ENCODE measurements around the gene NBDY.

NBDY gene

DNA sequence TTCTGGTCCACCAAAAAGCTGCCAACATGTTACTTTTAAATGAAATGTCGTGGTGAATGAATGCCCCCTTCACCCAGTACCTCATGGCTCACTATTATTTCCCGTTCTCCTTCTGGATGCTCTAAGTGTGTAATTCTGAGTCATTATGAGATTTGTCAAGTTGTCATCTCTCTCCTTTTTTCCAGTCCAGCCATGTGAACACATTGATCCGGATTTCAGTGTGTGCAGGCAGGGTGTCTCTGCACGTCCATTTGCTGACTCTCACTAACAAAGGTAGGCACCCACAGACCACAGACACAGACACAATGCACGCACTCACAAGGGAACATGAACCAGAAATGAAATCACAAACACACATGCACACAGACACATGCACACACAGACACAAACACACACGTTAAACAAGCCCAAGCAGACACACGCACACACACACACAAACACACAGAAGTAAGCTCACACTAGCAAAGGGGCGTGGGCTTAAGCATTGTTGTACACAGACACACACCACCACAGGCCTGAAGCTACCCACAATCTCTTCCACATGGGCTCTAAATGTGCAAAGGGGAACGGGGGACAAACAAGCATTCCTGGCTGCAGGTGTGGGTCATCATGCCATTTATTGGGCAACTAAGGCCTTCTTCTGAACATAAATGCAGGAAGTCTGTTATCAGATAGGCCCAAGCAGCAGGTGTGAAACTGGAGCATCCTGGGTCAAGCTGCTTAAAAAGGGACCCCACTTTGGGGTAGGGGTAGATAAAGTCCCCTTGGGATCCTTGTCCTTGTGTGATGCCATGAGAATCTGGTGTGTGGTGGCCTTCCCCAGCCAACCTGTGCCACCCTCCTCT is 58.1 kb downstream of the NBDY start:
- peak overlapping the region; percentile 38 for H3K27ac Mint-ChIP-seq
- no peak overlapping the region for H3K4me3 Mint-ChIP-seq
- H3K4me1 Mint-ChIP-seq (ENCODE audit: low read depth): peaks cover 83% of the 10 kb centered on the region
- intact Hi-C loops (cut with micrococcal nuclease): no loop called here
- peaks cover 51% of the 10 kb centered on the region for H3K36me3 Mint-ChIP-seq (ENCODE audit: low read depth)
- H3K9me3 Mint-ChIP-seq: peaks cover 6% of the 10 kb centered on the region
- no peaks in the 10 kb centered on the region for H3K27me3 Mint-ChIP-seq

DNA sequence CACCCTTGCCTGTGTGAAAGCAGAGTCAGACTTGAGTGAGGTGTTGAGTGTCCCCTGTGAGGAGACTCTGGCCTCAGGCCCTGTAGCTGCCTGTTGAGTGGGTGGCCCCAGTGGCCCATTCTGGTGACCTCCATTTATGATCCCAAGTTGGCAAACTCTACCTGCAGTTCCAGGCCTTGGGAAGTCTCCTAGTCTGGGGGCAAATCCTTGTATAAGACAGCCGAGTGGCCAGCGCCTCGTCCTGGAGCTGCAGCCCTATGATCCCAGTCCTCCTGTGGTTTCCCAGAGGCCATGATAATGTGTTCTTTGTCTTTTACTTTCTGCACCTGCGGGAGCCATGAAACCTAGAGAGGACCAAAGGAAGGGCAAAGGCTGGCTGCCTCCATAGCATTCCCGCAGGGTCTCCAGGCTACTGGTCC is 58.7 kb downstream of the NBDY start:
- no peak overlapping the region for H3K27ac Mint-ChIP-seq
- no peaks in the 10 kb centered on the region for H3K27me3 Mint-ChIP-seq
- H3K36me3 Mint-ChIP-seq (ENCODE audit: low read depth): peaks cover 47% of the 10 kb centered on the region
- intact Hi-C loops (cut with micrococcal nuclease): no loop called here
- H3K4me1 Mint-ChIP-seq (ENCODE audit: low read depth): peaks cover 83% of the 10 kb centered on the region
- H3K9me3 Mint-ChIP-seq: peaks cover 2% of the 10 kb centered on the region
- no peak overlapping the region for H3K4me3 Mint-ChIP-seq

DNA sequence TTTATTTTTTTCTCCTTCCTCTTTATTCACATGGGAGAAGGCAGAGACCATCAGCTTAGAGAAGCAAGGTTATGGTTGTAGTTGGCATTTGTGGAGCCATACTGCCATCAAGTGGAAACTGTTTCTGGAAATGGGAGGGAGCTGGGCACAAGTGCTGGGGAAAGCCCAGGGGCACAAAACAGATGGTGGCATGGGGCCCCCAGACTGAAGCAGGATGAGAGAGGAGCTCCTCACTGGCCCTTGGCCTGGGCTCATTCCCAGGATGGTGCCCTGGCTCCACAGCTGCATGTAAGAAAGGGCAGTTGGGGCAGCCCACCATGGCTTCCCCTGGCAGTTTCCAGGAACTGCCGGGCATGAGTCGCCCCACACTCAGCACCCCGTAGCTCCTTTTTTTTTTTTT is 59.2 kb downstream of the NBDY start:
- H3K9me3 Mint-ChIP-seq: no peaks in the 10 kb centered on the region
- no peak overlapping the region for H3K4me3 Mint-ChIP-seq
- peaks cover 80% of the 10 kb centered on the region for H3K4me1 Mint-ChIP-seq (ENCODE audit: low read depth)
- H3K27ac Mint-ChIP-seq: no peak overlapping the region
- H3K36me3 Mint-ChIP-seq (ENCODE audit: low read depth): peaks cover 42% of the 10 kb centered on the region
- intact Hi-C loops (cut with micrococcal nuclease): no loop called here
- H3K27me3 Mint-ChIP-seq: no peaks in the 10 kb centered on the region

DNA sequence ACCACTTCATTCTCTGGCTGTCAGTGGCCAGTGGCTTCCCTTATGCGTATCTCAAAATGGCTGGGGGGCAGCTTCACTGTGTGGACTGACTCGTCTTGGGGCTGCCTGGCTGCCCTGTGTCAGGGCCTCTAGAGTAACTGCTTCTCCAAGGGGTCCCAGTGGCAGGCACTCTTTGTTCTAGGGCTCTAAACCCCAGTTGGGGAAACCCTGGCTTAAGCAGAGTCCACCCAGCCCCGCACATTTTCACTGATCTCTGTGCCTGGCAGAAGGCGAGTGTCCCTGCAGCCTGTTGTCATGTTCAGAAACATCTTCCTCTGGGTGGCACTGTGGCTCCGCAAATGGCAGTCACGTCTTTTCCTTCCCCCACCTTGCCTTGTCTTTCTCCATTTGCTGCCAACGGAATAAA is 59.7 kb downstream of the NBDY start:
- Mint-ChIP-seq H3K9me3 (no peaks in the 10 kb centered on the region), H3K36me3 (ENCODE audit: low read depth) (peaks cover 38% of the 10 kb centered on the region), H3K27me3 (no peaks in the 10 kb centered on the region), H3K27ac (no peak overlapping the region), H3K4me3 (no peak overlapping the region), H3K4me1 (ENCODE audit: low read depth) (peaks cover 78% of the 10 kb centered on the region)
- intact Hi-C loops (cut with micrococcal nuclease): no loop called here

DNA sequence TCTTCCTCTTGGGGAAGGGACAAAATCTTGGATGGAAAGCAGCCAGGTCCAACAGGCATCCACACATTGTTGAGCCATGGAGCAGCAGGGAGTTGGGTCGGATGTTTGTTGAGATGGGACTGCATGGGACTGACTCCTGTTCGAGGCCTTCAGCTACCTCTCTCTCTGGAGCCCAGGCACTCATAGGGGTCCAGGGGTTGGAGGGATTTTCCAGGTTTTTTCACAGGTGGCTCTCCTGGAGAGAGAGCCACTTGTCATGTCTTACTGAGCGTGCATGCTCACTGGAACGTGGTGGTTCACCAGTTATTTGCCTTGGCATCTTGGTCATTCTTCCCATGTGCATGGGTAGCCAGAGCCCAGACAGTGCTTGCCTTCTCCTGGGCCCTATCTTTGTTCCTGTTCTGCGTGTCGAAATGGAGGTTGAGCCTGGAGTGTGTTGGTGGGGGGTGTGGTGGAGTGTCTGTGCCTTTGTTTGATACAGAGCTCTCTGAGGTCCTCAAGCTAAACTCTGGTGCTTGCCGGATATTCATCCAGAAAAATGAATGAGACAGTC is 60.6 kb downstream of the NBDY start:
- H3K4me3 Mint-ChIP-seq: no peak overlapping the region
- H3K27ac Mint-ChIP-seq: no peak overlapping the region
- H3K9me3 Mint-ChIP-seq: no peaks in the 10 kb centered on the region
- peaks cover 74% of the 10 kb centered on the region for H3K4me1 Mint-ChIP-seq (ENCODE audit: low read depth)
- no peaks in the 10 kb centered on the region for H3K27me3 Mint-ChIP-seq
- H3K36me3 Mint-ChIP-seq (ENCODE audit: low read depth): peaks cover 44% of the 10 kb centered on the region
- intact Hi-C loops (cut with micrococcal nuclease): no loop called here

DNA sequence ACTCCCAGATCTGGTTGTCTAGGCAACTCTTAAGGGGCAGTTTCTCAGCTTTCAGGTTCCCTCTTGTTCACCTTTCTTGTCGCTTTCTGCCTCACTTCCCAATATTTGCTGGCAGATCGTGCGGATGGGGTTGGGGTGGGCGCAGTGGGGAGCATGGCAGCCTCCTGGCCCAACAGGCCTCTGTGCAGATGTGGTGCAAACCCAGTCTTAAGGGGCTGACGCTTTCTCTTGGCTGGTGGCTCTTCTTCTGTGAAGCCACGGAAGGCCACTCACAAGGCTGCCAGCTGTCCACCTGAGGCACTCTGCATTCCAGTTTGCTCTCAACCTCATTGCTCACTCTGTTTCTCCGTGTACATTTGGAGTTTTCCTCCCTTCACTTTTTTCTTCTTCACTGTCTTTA is 61.7 kb downstream of the NBDY start:
- Mint-ChIP-seq H3K27ac (peak overlapping the region; percentile 81), H3K4me1 (ENCODE audit: low read depth) (peaks cover 65% of the 10 kb centered on the region), H3K27me3 (no peaks in the 10 kb centered on the region), H3K4me3 (peak overlapping the region; percentile 30), H3K9me3 (no peaks in the 10 kb centered on the region), H3K36me3 (ENCODE audit: low read depth) (peaks cover 52% of the 10 kb centered on the region)
- intact Hi-C loops (cut with micrococcal nuclease): no loop called here

DNA sequence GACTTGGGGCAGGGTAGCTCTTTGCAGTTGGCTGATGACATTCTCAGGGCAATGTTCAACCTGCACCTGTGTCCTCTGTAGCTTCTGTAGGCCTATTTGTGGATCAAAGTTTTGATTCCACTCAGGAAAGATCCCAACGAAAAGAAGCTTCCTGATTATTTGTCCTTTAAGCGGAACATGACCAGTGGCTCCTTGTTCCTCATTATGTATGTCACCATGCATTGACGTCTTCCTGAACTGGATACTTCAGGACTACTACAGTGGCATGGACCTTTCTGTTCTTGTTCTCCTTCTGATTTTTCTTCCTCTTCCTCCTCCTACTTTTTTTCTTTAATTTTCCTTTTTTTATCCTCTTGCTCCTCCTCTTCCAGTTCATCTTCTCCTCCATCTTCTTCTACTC is 62.4 kb downstream of the NBDY start:
- intact Hi-C loops (cut with micrococcal nuclease): no loop called here
- no peaks in the 10 kb centered on the region for H3K9me3 Mint-ChIP-seq
- H3K4me3 Mint-ChIP-seq: peak overlapping the region; percentile 30
- peaks cover 59% of the 10 kb centered on the region for H3K36me3 Mint-ChIP-seq (ENCODE audit: low read depth)
- peak overlapping the region; percentile 81 for H3K27ac Mint-ChIP-seq
- H3K4me1 Mint-ChIP-seq (ENCODE audit: low read depth): peaks cover 65% of the 10 kb centered on the region
- H3K27me3 Mint-ChIP-seq: no peaks in the 10 kb centered on the region

DNA sequence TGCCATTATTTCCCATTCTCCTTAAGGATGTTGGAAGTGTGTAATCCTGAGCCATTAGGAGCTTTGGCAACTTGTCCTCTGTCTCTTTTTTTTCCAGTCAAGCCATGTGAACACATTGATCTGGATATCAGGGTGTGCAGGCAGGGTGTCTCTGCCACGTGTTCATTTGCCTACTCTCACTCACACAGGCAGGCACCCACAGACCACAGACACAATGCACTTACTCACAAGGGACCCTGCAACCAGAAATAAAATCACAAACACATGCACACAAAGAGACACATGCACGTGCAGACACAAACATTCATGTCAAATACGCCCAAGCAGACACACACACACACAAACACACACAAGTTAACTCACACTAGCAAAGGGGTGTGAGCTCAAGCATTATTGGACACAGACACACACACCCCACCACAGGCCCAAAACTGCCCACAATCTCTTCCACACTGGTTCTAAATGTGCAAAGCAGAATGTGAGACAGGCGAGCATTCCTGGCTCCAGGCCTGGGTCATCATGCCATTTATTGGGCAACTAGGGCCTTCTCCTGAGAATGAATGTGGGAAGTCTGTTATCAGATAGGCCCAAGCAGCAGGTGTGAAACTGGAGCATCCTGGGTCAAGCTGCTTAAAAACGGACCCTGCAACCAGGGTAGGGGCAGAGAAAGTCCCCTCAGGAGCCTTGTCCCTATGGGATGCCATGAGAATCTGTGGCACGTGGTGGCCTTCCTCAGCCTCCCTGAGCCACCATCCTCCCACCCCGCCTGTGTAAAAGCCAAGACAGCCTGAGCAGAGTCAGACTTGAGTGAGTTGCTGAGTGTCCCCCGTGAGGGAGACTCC is 63.4 kb downstream of the NBDY start:
- H3K27ac Mint-ChIP-seq: peak overlapping the region; percentile 81

DNA sequence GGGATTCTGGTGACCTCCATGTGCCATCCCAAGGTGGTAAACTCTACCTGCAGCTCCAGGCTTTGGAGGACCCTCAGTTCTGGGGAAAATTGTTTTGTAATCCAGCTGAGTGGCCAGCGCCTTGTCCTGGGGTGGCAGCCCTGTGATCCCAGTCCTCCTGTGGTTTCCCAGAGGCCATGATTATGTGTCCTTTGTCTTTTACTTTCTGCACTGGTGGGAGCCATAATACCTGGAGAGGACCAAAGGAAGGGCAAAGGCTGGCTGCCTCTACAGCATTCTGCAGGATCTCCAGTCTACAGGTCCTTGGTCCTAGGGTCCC is 64.0 kb downstream of the NBDY start:
- Mint-ChIP-seq H3K9me3 (peaks cover 11% of the 10 kb centered on the region), H3K27ac (no peak overlapping the region), H3K4me1 (ENCODE audit: low read depth) (peaks cover 65% of the 10 kb centered on the region), H3K27me3 (no peaks in the 10 kb centered on the region), H3K4me3 (no peak overlapping the region), H3K36me3 (ENCODE audit: low read depth) (peaks cover 53% of the 10 kb centered on the region)
- intact Hi-C loops (cut with micrococcal nuclease): no loop called here

More for the DNA sequence above, 63.4 kb downstream of the NBDY start:
- peaks cover 10% of the 10 kb centered on the region for H3K9me3 Mint-ChIP-seq
- H3K36me3 Mint-ChIP-seq (ENCODE audit: low read depth): peaks cover 57% of the 10 kb centered on the region
- H3K27me3 Mint-ChIP-seq: no peaks in the 10 kb centered on the region
- intact Hi-C loops (cut with micrococcal nuclease): no loop called here
- peaks cover 65% of the 10 kb centered on the region for H3K4me1 Mint-ChIP-seq (ENCODE audit: low read depth)
- no peak overlapping the region for H3K4me3 Mint-ChIP-seq

DNA sequence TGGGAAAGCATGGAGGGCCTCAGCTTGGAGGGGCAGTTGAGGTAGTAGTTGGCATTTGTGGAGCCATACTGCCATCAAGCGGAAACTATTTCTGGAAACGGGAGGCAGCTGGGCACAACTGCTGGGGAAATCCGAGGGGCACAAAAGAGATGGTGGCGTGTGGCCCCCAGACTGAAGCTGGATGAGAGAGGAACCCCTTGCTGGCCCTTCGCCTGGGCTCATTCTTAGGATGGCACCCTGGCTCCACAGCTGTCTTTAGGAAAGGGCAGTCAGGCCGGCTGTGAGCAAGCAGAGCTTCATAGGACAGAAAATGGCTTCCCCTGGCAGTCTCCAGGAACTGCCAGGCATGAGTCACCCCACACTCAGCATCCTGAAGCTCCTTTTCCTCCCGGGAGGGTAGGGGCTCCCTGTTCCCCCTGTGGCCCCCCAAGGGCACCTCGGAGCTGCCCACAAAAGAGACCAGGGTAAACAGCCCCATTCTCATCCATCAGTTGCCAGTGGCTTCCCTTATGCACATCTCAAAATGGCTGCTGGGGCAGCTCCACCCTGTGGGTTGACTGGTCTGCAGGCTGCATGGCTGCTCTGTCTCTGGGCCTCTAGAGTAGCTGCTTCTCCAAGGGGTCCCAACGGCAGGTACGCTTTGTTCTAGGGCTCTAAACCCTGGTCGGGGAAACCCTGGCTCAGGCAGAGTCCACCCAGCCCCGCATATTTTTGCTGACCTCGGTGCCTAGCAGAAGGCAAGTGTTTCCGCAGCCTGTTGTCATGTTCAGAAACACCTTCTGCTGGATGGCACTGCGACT is 64.7 kb downstream of the NBDY start:
- H3K9me3 Mint-ChIP-seq: peaks cover 11% of the 10 kb centered on the region
- no peak overlapping the region for H3K27ac Mint-ChIP-seq
- peaks cover 67% of the 10 kb centered on the region for H3K4me1 Mint-ChIP-seq (ENCODE audit: low read depth)
- H3K36me3 Mint-ChIP-seq (ENCODE audit: low read depth): peaks cover 49% of the 10 kb centered on the region
- intact Hi-C loops (cut with micrococcal nuclease): no loop called here
- no peak overlapping the region for H3K4me3 Mint-ChIP-seq
- H3K27me3 Mint-ChIP-seq: no peaks in the 10 kb centered on the region

DNA sequence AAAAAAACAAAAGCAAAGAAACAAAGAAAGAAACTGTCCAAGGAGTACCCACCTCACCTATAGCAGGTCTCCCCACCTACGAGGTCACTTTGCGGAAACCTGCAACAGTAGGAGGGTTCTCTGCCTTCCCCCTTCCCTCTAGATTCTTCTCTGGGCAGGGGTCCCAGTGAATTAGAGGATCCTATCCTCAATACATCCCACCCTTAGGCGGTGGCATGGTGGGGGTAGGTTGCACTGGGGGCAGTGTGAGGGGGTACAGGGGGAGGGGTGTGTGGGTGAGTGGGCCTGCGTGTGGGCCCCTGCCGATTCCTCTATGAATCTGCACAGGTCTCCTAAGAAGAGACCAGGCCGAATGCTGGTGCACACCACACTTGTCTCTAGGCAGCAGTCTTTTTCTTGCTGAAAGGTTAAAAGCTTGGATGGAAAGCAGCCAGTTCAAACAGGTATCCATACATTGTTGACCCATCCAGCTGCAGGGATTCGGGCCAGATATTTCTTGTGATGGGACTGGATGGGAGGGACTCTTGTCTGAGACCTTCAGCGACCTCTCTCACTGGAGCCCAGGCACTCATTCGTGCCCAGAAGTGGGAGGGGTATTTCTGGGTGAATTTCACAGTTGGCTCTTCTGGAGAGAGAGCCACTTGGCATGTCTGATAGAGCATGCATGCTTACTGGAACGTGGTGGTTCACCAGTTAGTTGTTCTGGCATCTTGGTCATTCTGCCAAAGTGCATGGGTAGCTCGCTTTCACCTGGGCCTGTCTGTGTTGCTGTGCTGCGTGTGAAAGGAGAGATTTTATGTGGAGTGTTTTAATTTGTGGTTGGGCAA is 65.6 kb downstream of the NBDY start:
- Mint-ChIP-seq H3K4me3 (no peak overlapping the region), H3K4me1 (ENCODE audit: low read depth) (peaks cover 67% of the 10 kb centered on the region), H3K27me3 (no peaks in the 10 kb centered on the region), H3K27ac (no peak overlapping the region), H3K9me3 (peaks cover 11% of the 10 kb centered on the region), H3K36me3 (ENCODE audit: low read depth) (peaks cover 49% of the 10 kb centered on the region)
- intact Hi-C loops (cut with micrococcal nuclease): no loop called here

DNA sequence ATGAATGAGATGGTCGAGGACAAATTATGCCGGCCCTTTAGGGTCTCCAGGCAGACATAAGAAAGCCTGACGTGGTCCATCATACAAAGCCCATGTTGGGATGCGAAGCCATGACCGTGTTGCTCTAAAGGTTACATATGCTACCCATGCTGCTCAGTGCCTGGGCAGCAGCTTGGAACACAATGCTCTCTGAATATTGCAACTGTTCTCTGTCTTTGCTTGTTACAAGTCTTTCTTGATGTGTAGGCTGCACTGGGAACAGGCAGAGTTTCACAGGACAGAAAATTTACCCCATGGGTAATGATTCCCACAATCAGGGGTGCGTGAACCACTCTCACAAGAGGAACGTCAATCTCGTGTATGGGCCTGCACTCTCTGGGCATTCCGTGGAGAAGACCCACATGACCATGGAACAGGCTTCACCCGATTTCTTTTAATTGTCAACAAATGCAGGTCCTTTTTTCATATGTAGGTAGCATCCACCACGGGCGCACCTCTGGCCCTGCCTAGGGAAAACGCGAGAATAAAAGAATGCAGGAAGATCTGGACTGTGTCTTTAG is 66.3 kb downstream of the NBDY start:
- peaks cover 68% of the 10 kb centered on the region for H3K4me1 Mint-ChIP-seq (ENCODE audit: low read depth)
- H3K36me3 Mint-ChIP-seq (ENCODE audit: low read depth): peaks cover 55% of the 10 kb centered on the region
- H3K27ac Mint-ChIP-seq: no peak overlapping the region
- H3K4me3 Mint-ChIP-seq: no peak overlapping the region
- no peaks in the 10 kb centered on the region for H3K27me3 Mint-ChIP-seq
- intact Hi-C loops (cut with micrococcal nuclease): no loop called here
- H3K9me3 Mint-ChIP-seq: peaks cover 11% of the 10 kb centered on the region
